ENCODE data around the gene TNFAIP3.

- no peak for TF ChIP-seq CTCF (IDR thresholded peaks at IDR 0.05; ENCODE audit: poor library complexity)
- TF ChIP-seq EZH2phosphoT487 (IDR thresholded peaks at IDR 0.05; ENCODE audit: low read depth, severe bottlenecking, unreplicated experiment): no peak
- no peak for TF ChIP-seq EZH2 (IDR thresholded peaks at IDR 0.05; ENCODE audit: borderline replicate concordance)
These were observed 26.7 kb downstream of the TNFAIP3 start for GRCh38 chr6:137893726-137894125.

All from hepatocyte (in vitro differentiated cells).